Activated CD8-positive, alpha-beta memory T cell treated with anti-CD3 and anti-CD28 coated beads, Interleukin-2, amount 50 U/mL, for 24 hours (primary cell): ENCODE measurements around the gene LMAN1L.
A peak's percentile ranks its signal among the peaks of the same experiment; 100 is the strongest.

Experiments used
- DNase-seq: peaks from one replicate; pipeline ENCODE4 v3.0.0-alpha.2; 2020; ENCODE audit errors: extremely low read depth

The LMAN1L gene

GRCh38 chr15:74857671-74858368 lies 45.2 kb downstream of the LMAN1L start:
- DNase-seq, result no peak

- no peak for DNase-seq
These were observed 45.7 kb downstream of the LMAN1L start for GRCh38 chr15:74858369-74858740.

- no peak for DNase-seq
These were observed 50.8 kb downstream of the LMAN1L start for GRCh38 chr15:74863239-74864056.

- DNase-seq, result no peak
These were observed 51.7 kb downstream of the LMAN1L start for GRCh38 chr15:74864296-74864695.

- no peak for DNase-seq
These were observed 52.7 kb downstream of the LMAN1L start for GRCh38 chr15:74865316-74865715.

- DNase-seq, result no peak
These were observed 53.5 kb downstream of the LMAN1L start for GRCh38 chr15:74866090-74866489.

GRCh38 chr15:74867466-74868038 lies 54.9 kb downstream of the LMAN1L start:
- no peak for DNase-seq

- DNase-seq, result no peak
These were observed 55.4 kb downstream of the LMAN1L start for GRCh38 chr15:74868059-74868458.

- DNase-seq, result no peak
These were observed 56.7 kb downstream of the LMAN1L start for GRCh38 chr15:74869372-74869725.

GRCh38 chr15:74869726-74870407 lies 57.2 kb downstream of the LMAN1L start:
- DNase-seq, result no peak

- no peak for DNase-seq
These were observed 58.0 kb downstream of the LMAN1L start for GRCh38 chr15:74870436-74871215.

GRCh38 chr15:74872702-74873035 lies 60.0 kb downstream of the LMAN1L start:
- DNase-seq, result no peak

GRCh38 chr15:74873036-74873755 lies 60.6 kb downstream of the LMAN1L start, which contains the start of gene SCAMP2:
TSS of gene SCAMP2 (minus strand) at chr15:74873365. CDS start at chr15:74873255, 110 bp downstream.
- DNase-seq, result peak; percentile 78

GRCh38 chr15:74873756-74874424 lies 61.3 kb downstream of the LMAN1L start:
- DNase-seq, result no peak
